Prostate gland (tissue), 2 donors: ENCODE data around the gene OR56B4. TPM values are rescaled to one million over a fixed set of nuclear protein-coding genes. Genes with fewer than 3 reads are reported as not detected.

Experiments
- DNase-seq: peaks from one replicate; pipeline ENCODE4 v3.0.0-alpha.2; 2019; ENCODE audit warnings: low spot score
- H3K27ac ChIP-seq, 2 donors: fragments of 200-600 bp; sonication (generic); 2 replicates each; pipeline ENCODE4 v1.5.1; 2017 to 2019
- H3K27me3 ChIP-seq: fragments of 200-600 bp; sonication (generic); replicated peaks from 2 replicates; pipeline ENCODE4 v1.5.1; 2019; ENCODE audit not compliant: insufficient read depth
- H3K36me3 ChIP-seq, 2 donors: fragments of 200-600 bp; sonication (generic); 1 replicate in 1 of 2; 2 replicates in 1 of 2; pipeline versions ENCODE4 v1.5.1 to v1.8.1; 2017 to 2019
- H3K4me1 ChIP-seq: fragments of 200-600 bp; sonication (generic); replicated peaks from 2 replicates; pipeline ENCODE4 v1.5.1; 2019
- H3K4me3 ChIP-seq, 2 donors: fragments of 200-600 bp; sonication (generic); 2 replicates each; pipeline ENCODE4 v1.5.1; 2017 to 2019
- H3K9me3 ChIP-seq: fragments of 200-600 bp; sonication (generic); 2 replicates; pipeline ENCODE4 v1.5.1; 2017
- POLR2A ChIP-seq: fragments of 450-650 bp; IDR thresholded peaks from one replicate; pipeline ENCODE4 v1.6.1; 2016; ENCODE audit warnings: antibody characterized with exemption, mild to moderate bottlenecking
- POLR2AphosphoS5 ChIP-seq: sonication (generic); formaldehyde crosslinking; IDR thresholded peaks from one replicate; pipeline ENCODE4 v1.6.1; 2017; ENCODE audit warnings: antibody characterized with exemption
- WGBS: methylation state at CpG from one replicate; pipeline ENCODE4 v1.1.5; 2018; 5-methylcytosine and 5-hydroxymethylcytosine counted together
- intact Hi-C: fragments of 100-400 bp; cut with DNase I; formaldehyde crosslinking; loops from one replicate; pipeline ENCODE4 v1.14.2; 2022
- total RNA-seq, 2 donors: library from RNA; depleted of rRNA; stranded (reverse); fragments of >200 nt; gene quantifications; one replicate each; pipeline ENCODE4 v1.1.0, GENCODE V29; 2016
- TF ChIP-seq, protein P1 (sequence below), 4 experiments: fragments of 200-600 bp in 2 of 4; fragments of 450-650 bp in 2 of 4; sonication (generic) in 2 of 4; IDR thresholded peaks; 1 replicate in 3 of 4; 2 replicates in 1 of 4; pipeline ENCODE4 v1.5.1; 2016 to 2019; ENCODE audit warnings: antibody characterized with exemption in 4 of 4, mild to moderate bottlenecking in 2 of 4, moderate library complexity in 2 of 4

OR56B4 gene
- total RNA-seq, 2 donors from 2014 or later: not detected

DNA sequence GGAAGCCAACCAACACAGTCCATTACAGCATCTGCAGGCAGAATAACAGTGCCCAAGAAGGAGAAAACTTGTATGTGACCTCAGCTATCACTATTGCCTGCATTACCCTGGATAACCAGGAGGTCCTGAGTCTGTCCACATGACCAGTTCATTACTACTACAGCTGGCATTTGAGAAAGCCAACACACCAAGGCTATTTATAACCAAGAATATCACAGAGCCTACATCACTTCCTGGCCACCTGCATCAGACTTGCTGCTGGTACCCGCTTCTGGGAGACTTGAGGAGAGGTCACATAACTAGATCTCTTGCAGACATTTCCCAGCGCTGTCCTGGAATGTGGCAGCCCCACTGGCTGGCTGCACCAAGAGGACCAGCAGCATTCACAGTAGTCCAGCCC, 11.1 kb upstream of the OR56B4 start:
- no peaks in the 10 kb centered on the region for H3K4me1 ChIP-seq
- no peak overlapping the region for H3K4me3 ChIP-seq
- H3K9me3 ChIP-seq: no peaks in the 10 kb centered on the region
- H3K36me3 ChIP-seq: no peaks in the 10 kb centered on the region
- DNase-seq: no peak
- no peak overlapping the region for H3K27ac ChIP-seq
- H3K27me3 ChIP-seq: no peaks in the 10 kb centered on the region
- intact Hi-C loops: no loop called here
- 80% methylated on average over 2 of the region's 2 CpGs for WGBS
- no peak for TF ChIP-seq POLR2AphosphoS5
- TF ChIP-seq, protein P1, sequence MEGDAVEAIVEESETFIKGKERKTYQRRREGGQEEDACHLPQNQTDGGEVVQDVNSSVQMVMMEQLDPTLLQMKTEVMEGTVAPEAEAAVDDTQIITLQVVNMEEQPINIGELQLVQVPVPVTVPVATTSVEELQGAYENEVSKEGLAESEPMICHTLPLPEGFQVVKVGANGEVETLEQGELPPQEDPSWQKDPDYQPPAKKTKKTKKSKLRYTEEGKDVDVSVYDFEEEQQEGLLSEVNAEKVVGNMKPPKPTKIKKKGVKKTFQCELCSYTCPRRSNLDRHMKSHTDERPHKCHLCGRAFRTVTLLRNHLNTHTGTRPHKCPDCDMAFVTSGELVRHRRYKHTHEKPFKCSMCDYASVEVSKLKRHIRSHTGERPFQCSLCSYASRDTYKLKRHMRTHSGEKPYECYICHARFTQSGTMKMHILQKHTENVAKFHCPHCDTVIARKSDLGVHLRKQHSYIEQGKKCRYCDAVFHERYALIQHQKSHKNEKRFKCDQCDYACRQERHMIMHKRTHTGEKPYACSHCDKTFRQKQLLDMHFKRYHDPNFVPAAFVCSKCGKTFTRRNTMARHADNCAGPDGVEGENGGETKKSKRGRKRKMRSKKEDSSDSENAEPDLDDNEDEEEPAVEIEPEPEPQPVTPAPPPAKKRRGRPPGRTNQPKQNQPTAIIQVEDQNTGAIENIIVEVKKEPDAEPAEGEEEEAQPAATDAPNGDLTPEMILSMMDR (IDR thresholded peaks at IDR 0.05): no peak
- TF ChIP-seq POLR2A: no peak

DNA sequence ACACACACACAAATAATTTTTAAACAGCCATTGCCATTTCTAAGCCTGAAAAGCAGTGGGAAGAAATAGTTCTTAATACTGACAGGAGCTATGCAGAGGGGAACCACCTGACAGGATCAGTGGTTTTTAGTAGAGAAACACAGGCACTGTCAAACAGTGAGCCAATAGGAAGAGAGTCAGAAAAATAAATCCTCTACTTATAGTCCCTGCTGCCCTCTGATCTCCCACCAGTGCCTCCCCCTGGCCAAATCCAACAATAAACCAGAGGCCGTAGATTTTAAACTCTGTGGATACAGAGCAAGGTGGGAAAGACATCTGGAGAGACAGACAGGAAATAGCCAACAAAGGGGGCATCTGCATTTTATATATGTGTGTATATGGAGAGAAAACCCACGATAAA, 7.9 kb upstream of the OR56B4 start:
- no peak overlapping the region for H3K4me3 ChIP-seq
- no peak for TF ChIP-seq POLR2AphosphoS5
- no peak for TF ChIP-seq POLR2A
- TF ChIP-seq, protein P1 (IDR thresholded peaks at IDR 0.05): no peak
- no peaks in the 10 kb centered on the region for H3K27me3 ChIP-seq
- no peaks in the 10 kb centered on the region for H3K36me3 ChIP-seq
- no peaks in the 10 kb centered on the region for H3K4me1 ChIP-seq
- intact Hi-C loops: no loop called here
- H3K9me3 ChIP-seq: no peaks in the 10 kb centered on the region
- DNase-seq: no peak
- WGBS: 57% methylated on average over 2 of the region's 2 CpGs
- H3K27ac ChIP-seq: no peak overlapping the region

DNA sequence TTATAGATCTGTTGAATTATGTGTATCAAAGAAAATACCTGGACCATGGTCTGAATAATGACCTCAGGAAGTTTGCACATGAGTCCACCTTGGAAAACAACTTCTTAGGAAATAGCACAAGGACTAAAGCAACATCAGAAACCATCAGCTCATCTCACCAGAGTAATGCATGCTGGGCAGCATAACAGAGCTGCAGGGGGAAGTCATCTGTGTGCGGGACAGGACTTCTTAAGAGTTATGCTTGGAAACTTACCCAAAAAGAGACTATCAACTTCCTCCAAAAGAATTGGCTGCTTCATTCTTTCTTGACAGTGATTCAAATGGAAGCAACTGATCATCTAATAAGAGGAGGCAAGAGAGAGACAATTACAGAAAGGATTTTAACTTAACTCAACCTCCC, 2.5 kb downstream of the OR56B4 start:
- Histone ChIP-seq H3K27me3 (no peaks in the 10 kb centered on the region), H3K4me3 (no peak overlapping the region), H3K4me1 (no peaks in the 10 kb centered on the region), H3K9me3 (no peaks in the 10 kb centered on the region), H3K36me3 (no peaks in the 10 kb centered on the region), H3K27ac (no peak overlapping the region)
- TF ChIP-seq POLR2AphosphoS5: no peak
- TF ChIP-seq, protein P1 (IDR thresholded peaks at IDR 0.05): no peak
- no peak for TF ChIP-seq POLR2A
- DNase-seq: no peak
- 65% methylated on average over 1 of the region's 1 CpG for WGBS
- intact Hi-C loops: no loop called here

DNA sequence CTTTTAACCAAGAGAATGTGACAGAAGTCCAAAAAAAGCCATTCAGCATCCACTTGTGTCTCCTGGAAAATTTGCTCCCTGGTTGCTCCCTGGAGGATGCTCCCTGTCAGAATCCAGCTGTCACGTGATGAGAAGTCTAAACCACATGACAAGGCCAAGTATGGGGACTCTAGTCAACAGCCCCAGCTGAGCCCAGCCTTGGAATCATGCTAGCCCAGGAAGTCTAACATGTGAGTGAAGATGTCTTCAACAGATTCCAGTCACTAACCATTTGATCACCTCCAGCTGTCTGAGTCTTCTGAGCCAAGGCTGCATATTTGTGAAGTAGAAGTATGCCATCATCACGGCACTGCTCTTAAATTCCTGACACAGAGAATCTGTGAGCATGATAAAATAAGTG, 4.2 kb downstream of the OR56B4 start:
- Histone ChIP-seq H3K36me3 (no peaks in the 10 kb centered on the region), H3K4me1 (no peaks in the 10 kb centered on the region), H3K27me3 (no peaks in the 10 kb centered on the region), H3K27ac (no peak overlapping the region), H3K9me3 (no peaks in the 10 kb centered on the region), H3K4me3 (no peak overlapping the region)
- no peak for DNase-seq
- TF ChIP-seq, protein P1 (IDR thresholded peaks at IDR 0.05): no peak
- TF ChIP-seq POLR2A (no peak), POLR2AphosphoS5 (no peak)
- intact Hi-C loops: no loop called here
- 49% methylated on average over 2 of the region's 2 CpGs for WGBS

DNA sequence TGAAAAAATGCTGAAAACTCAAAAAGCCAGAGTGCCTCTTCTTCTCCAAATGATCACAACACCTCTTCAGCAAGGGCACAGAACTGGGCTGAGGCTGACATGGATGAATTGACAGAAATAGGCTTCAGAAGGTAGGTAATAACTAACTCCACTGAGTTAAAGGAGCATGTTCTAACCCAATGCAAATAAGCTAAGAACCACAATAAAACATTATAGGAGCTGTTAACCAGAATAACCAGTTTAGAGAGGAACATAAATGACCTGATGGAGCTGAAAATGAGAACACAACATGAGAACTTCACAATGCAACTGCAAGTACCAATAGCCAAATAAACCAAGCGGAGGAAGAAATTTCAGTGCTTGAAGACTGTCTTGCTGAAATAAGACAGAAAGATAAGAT, 9.2 kb downstream of the OR56B4 start:
- Histone ChIP-seq H3K36me3 (no peaks in the 10 kb centered on the region), H3K4me3 (no peak overlapping the region), H3K27ac (peak overlapping the region in 1 of 2 donors; percentile 37), H3K27me3 (no peaks in the 10 kb centered on the region), H3K9me3 (no peaks in the 10 kb centered on the region), H3K4me1 (no peaks in the 10 kb centered on the region)
- 41% methylated on average over 1 of the region's 1 CpG for WGBS
- TF ChIP-seq POLR2AphosphoS5: peak; percentile 55
- TF ChIP-seq, protein P1 (IDR thresholded peaks at IDR 0.05): no peak
- intact Hi-C loops: no loop called here
- no peak for DNase-seq
